WTC11 (cell line): ENCODE measurements around the gene ADGRB2.

Experiments used
- ETV6 ChIP-seq: sonication (generic); formaldehyde crosslinking; IDR thresholded peaks from 2 replicates; pipeline ENCODE4 v1.8.1; 2022; ENCODE audit warnings: mild to moderate bottlenecking, missing genetic modification reagents
- FOXP1 ChIP-seq: sonication (generic); formaldehyde crosslinking; IDR thresholded peaks from 2 replicates; pipeline ENCODE4 v1.8.0; 2022; ENCODE audit warnings: missing genetic modification reagents, mild to moderate bottlenecking, moderate library complexity, borderline replicate concordance
- GABPB1 ChIP-seq: sonication (generic); formaldehyde crosslinking; IDR thresholded peaks from 2 replicates; pipeline ENCODE4 v1.8.1; 2023; ENCODE audit warnings: mild to moderate bottlenecking, missing genetic modification reagents
- TF ChIP-seq, protein P1 (sequence below): fragments of 200-600 bp; IDR thresholded peaks from 2 replicates; pipeline ENCODE4 v1.8.0; 2022; ENCODE audit warnings: antibody characterized with exemption
- TF ChIP-seq, protein P2 (sequence below): sonication (generic); formaldehyde crosslinking; IDR thresholded peaks from 2 replicates; pipeline ENCODE4 v1.8.0; 2022; ENCODE audit warnings: mild to moderate bottlenecking, missing genetic modification reagents

- TF ChIP-seq, protein P1, sequence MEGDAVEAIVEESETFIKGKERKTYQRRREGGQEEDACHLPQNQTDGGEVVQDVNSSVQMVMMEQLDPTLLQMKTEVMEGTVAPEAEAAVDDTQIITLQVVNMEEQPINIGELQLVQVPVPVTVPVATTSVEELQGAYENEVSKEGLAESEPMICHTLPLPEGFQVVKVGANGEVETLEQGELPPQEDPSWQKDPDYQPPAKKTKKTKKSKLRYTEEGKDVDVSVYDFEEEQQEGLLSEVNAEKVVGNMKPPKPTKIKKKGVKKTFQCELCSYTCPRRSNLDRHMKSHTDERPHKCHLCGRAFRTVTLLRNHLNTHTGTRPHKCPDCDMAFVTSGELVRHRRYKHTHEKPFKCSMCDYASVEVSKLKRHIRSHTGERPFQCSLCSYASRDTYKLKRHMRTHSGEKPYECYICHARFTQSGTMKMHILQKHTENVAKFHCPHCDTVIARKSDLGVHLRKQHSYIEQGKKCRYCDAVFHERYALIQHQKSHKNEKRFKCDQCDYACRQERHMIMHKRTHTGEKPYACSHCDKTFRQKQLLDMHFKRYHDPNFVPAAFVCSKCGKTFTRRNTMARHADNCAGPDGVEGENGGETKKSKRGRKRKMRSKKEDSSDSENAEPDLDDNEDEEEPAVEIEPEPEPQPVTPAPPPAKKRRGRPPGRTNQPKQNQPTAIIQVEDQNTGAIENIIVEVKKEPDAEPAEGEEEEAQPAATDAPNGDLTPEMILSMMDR = no peak
- TF ChIP-seq ETV6 (CRISPR knock-in tag) (no peak), GABPB1 (CRISPR knock-in tag) (no peak), FOXP1 (CRISPR knock-in tag) (0 out of 2 replicates have a peak, but pooled peaks have one; percentile 26)
- TF ChIP-seq, protein P2, sequence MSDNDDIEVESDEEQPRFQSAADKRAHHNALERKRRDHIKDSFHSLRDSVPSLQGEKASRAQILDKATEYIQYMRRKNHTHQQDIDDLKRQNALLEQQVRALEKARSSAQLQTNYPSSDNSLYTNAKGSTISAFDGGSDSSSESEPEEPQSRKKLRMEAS (CRISPR knock-in tag) = no peak
These were observed 31.9 kb upstream of the ADGRB2 start for GRCh38 chr1:31795801-31796621.
